ENCODE data around the gene ASS1. TPM values are rescaled to one million over a fixed set of nuclear protein-coding genes. Genes with fewer than 3 reads are reported as not detected.

The ASS1 gene
- total RNA-seq, 1 donor from 2014 or later: 1.6 TPM

DNA sequence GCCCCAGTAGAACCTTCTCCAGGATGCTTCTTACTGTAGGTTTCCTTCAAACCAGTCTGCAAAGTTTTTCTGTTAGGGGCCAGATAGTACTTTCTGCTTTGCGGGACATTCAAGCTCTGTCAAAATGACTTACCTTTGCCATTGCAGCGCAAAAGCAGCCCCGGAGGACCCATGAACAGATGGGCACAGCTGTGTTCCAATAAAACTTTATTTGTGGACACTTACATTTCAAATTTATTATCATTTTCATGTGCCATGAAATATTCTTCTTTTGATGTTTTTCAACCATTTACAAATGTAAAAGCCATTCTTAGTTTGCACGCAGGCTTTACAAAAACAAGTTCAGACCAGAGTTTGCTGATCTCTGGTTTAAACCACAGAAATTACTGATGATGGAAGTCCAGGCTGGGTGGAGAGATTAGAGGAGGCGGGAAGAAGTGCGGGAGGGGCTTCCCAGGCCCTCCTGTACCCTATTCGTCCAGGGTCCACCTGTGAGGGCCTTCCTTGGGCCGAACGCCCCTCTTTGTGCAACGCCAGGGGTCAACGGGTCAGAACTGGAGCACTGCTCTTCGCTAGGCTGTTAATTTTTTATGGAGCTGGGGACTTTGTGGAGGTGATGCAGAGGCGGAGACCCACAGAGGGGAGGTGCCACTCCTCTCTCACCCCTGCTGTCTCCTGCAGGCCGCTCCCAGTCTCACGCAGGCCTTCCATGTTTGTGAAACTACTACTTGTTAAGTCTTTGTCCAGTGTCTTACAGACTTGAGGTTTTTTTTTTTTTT lies 7.6 kb upstream of the ASS1 start:
- Mint-ChIP-seq H3K9me3 (peaks cover 3% of the 10 kb centered on the region), H3K27me3 (peaks cover 29% of the 10 kb centered on the region), H3K36me3 (ENCODE audit: low read depth) (peaks cover 1% of the 10 kb centered on the region), H3K27ac (no peak overlapping the region), H3K4me1 (no peaks in the 10 kb centered on the region), H3K4me3 (no peak overlapping the region)
- DNase-seq (no peak), ATAC-seq (ENCODE audit: low read depth) (no peak)
- ChIA-PET POLR2A (interaction anchor here (0.7 kb wide), 1 partner anchor 235 kb away, joined by 8 read pairs; no protein-coding TSS in a partner anchor), CTCF (no interaction called here)
- TF ChIP-seq, protein P1, sequence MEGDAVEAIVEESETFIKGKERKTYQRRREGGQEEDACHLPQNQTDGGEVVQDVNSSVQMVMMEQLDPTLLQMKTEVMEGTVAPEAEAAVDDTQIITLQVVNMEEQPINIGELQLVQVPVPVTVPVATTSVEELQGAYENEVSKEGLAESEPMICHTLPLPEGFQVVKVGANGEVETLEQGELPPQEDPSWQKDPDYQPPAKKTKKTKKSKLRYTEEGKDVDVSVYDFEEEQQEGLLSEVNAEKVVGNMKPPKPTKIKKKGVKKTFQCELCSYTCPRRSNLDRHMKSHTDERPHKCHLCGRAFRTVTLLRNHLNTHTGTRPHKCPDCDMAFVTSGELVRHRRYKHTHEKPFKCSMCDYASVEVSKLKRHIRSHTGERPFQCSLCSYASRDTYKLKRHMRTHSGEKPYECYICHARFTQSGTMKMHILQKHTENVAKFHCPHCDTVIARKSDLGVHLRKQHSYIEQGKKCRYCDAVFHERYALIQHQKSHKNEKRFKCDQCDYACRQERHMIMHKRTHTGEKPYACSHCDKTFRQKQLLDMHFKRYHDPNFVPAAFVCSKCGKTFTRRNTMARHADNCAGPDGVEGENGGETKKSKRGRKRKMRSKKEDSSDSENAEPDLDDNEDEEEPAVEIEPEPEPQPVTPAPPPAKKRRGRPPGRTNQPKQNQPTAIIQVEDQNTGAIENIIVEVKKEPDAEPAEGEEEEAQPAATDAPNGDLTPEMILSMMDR (IDR thresholded peaks at IDR 0.05): no peak
- intact Hi-C loops (cut with micrococcal nuclease): no loop called here

DNA sequence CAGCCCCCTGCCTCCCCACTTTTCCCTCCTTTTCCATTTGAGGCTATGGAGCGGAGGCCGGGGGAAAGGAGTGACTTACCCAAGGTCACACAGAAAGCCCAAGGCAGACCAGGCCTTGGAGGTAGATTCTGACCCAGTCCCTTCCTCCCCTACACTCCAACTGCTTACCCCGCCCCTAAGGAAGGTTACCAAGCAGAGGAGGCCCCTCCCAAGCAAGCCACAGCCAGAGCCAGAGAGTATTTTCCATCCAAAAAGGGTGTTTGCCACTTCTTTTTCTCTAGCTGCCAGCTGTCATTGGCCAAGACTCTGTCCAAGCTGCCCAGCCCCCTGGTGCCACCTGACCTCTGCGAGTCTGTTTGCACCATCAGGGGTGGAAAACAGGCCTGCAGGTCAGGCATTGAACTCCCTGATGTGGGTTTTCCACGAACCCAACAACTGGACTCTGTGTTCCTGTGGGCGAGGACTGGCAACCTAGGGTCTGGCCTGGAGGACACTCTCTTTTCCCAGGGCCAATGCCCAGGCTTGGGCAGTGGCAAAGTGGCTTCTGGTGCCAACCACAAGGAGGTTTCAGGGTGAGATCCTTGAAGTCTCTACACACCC lies 6.3 kb upstream of the ASS1 start:
- no peak overlapping the region for H3K4me3 Mint-ChIP-seq
- CTCF ChIA-PET: no interaction called here
- POLR2A ChIA-PET: interaction anchor here (0.7 kb wide), 1 partner anchor 234 kb away, joined by 8 read pairs; no protein-coding TSS in a partner anchor

DNA sequence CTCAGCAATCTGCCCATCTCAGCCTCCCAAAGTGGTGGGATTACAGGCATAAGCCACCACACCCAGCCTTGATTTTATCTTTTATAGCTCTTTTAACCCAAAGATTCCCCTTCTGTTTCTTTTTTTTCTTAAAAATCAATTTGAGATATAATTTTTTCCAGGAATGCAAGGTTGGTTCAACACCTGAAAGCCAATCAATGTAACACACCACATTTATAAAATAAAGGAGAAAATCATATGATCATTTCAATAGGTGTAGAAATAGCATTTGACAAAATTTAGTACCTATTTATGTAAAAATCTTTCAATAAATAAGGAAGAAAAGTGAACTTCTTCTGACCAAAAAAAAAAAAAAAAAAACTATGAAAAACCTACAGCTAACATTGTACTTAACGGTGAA lies 3.7 kb upstream of the ASS1 start:
- intact Hi-C loops (cut with micrococcal nuclease): no loop called here
- no peak overlapping the region for H3K4me3 Mint-ChIP-seq
- TF ChIP-seq, protein P1 (IDR thresholded peaks at IDR 0.05): no peak
- H3K4me1 Mint-ChIP-seq: no peaks in the 10 kb centered on the region
- ATAC-seq (ENCODE audit: low read depth): no peak
- H3K27ac Mint-ChIP-seq: no peak overlapping the region
- CTCF ChIA-PET: no interaction called here
- H3K27me3 Mint-ChIP-seq: peaks cover 28% of the 10 kb centered on the region
- POLR2A ChIA-PET: no interaction called here
- peaks cover 3% of the 10 kb centered on the region for H3K9me3 Mint-ChIP-seq
- H3K36me3 Mint-ChIP-seq (ENCODE audit: low read depth): peaks cover 1% of the 10 kb centered on the region
- no peak for DNase-seq

More for the DNA sequence above, 6.3 kb upstream of the ASS1 start:
- Mint-ChIP-seq H3K36me3 (ENCODE audit: low read depth) (peaks cover 1% of the 10 kb centered on the region), H3K4me1 (no peaks in the 10 kb centered on the region), H3K27me3 (peaks cover 26% of the 10 kb centered on the region), H3K9me3 (peaks cover 3% of the 10 kb centered on the region), H3K27ac (no peak overlapping the region)
- ATAC-seq (ENCODE audit: low read depth): no peak
- TF ChIP-seq, protein P1 (IDR thresholded peaks at IDR 0.05): no peak
- intact Hi-C loops (cut with micrococcal nuclease): no loop called here
- no peak for DNase-seq

DNA sequence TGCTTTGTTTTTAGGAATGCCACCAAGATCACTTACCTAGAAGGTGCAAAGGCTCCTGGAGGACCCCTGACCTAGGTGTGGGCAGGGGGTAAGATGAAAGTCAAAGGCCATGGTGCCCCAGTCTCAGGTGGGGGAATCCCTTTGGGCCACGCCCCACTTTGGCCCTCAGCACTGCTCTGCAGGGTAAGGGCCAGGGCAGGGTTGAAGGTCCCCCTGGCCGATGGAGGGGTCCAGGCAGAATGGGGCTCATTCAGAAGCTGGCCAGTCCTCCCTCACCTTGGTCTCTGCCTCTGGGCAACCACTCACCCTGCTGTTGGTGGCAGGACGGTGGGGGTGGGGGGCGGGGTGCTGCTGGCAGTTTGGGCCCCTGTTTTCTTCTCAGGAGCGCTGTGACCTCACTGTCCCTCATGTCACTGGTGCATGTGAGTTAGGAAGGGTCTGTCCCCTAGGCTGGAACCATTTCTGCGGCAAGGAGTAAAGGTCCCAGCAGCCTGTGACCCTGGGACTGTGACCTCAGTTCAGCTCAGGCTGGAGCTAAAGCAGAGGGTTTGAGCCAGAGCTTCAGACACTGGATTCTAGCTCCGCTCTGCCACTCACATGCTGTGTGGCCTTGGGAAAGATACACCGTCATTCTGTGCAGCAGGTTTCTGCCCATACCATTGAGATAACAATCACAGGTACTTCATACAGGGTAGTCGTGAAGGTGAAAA lies 1.9 kb upstream of the ASS1 start:
- TF ChIP-seq, protein P1 (IDR thresholded peaks at IDR 0.05): no peak
- intact Hi-C loops (cut with micrococcal nuclease): no loop called here
- Mint-ChIP-seq H3K27ac (no peak overlapping the region), H3K9me3 (peaks cover 3% of the 10 kb centered on the region), H3K4me3 (no peak overlapping the region), H3K36me3 (ENCODE audit: low read depth) (peaks cover 1% of the 10 kb centered on the region), H3K4me1 (no peaks in the 10 kb centered on the region), H3K27me3 (peaks cover 24% of the 10 kb centered on the region)
- CTCF ChIA-PET: no interaction called here
- ATAC-seq (ENCODE audit: low read depth) (no peak), DNase-seq (no peak)
- POLR2A ChIA-PET: interaction anchor here (0.6 kb wide), 1 partner anchor 1657 kb away, joined by 9 read pairs; no protein-coding TSS in a partner anchor

DNA sequence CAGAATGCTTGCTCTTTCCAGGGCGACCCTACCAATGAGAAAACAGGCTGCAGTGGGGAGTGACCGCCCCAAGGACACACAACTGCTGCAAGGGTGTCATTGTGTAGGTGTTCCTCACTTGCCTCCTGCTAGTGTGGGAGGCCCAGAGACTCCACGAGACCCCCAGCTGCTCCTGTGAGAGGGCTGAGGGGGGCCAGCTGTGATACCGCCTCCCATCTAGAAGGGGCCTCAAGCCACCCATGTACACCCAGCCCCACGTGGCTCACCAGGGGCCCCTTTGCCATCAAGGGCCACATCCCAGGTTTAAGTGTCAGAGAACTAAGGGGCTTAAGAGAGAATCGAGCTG lies 1.3 kb upstream of the ASS1 start:
- no peak for ATAC-seq (ENCODE audit: low read depth)
- H3K9me3 Mint-ChIP-seq: peaks cover 3% of the 10 kb centered on the region
- ChIA-PET POLR2A (interaction anchor here (0.5 to 0.6 kb wide), 2 partner anchors 164 to 1658 kb away, joined by 3 to 9 read pairs; no protein-coding TSS in a partner anchor), CTCF (no interaction called here)
- H3K27me3 Mint-ChIP-seq: peaks cover 24% of the 10 kb centered on the region
- H3K4me1 Mint-ChIP-seq: no peaks in the 10 kb centered on the region
- intact Hi-C loops (cut with micrococcal nuclease): no loop called here
- no peak for DNase-seq
- H3K4me3 Mint-ChIP-seq: no peak overlapping the region
- TF ChIP-seq, protein P1 (IDR thresholded peaks at IDR 0.05): no peak
- H3K36me3 Mint-ChIP-seq (ENCODE audit: low read depth): peaks cover 1% of the 10 kb centered on the region
- no peak overlapping the region for H3K27ac Mint-ChIP-seq
